H1 (cell line): ENCODE measurements around the gene ARMH1. TPM values are rescaled to one million over a fixed set of nuclear protein-coding genes. Genes with fewer than 3 reads are reported as not detected.

Source experiments
- CTCF ChIA-PET: fragments of 300-600 bp; sonication (Branson Sonifier 250); formaldehyde crosslinking; loops from one replicate; lab custom pipeline; 2021; ENCODE audit not compliant: partially characterized antibody; lab: Charles Lee
- POLR2A ChIA-PET: fragments of 300-600 bp; sonication (Branson Sonifier 250); formaldehyde crosslinking; loops from one replicate; lab custom pipeline; 2021; ENCODE audit warnings: inconsistent platforms; ENCODE audit not compliant: partially characterized antibody; lab: Charles Lee
- DNase-seq, 2 experiments: peaks; one replicate each; pipeline versions ENCODE4 v3.0.0 to v3.0.0-alpha.2; 2010 to 2022; ENCODE audit warnings: low spot score in 2 of 2, low read depth in 1 of 2, mixed read lengths in 1 of 2
- FAIRE-seq: peaks from 2 replicates; lab custom pipeline; 2011; peaks lifted over from hg19 to GRCh38; lab: Jason Lieb, UNC
- H2AFZ ChIP-seq: 2 replicates; pipeline ENCODE4 v1.8.1; 2012; ENCODE audit warnings: low read length, inconsistent platforms
- H2AK5ac ChIP-seq: 2 replicates; pipeline ENCODE4 v1.6.1; 2013; ENCODE audit warnings: low read depth, low read length
- H2BK120ac ChIP-seq: replicated peaks from 2 replicates; pipeline ENCODE3; 2013; ENCODE audit warnings: low read depth, low read length, inconsistent platforms
- H2BK12ac ChIP-seq: 2 replicates; pipeline ENCODE4 v1.6.1; 2013; ENCODE audit warnings: low read depth, low read length
- H2BK15ac ChIP-seq: 2 replicates; pipeline ENCODE4 v1.6.1; 2013; ENCODE audit warnings: low read length
- H2BK20ac ChIP-seq: 2 replicates; pipeline ENCODE4 v1.6.1; 2013; ENCODE audit warnings: low read length
- H2BK5ac ChIP-seq: 2 replicates; pipeline ENCODE4 v1.6.1; 2013; ENCODE audit warnings: low read depth, low read length
- H3K14ac ChIP-seq: 2 replicates; pipeline ENCODE4 v1.6.1; 2013; ENCODE audit warnings: inconsistent platforms; ENCODE audit not compliant: insufficient read length
- H3K18ac ChIP-seq: 2 replicates; pipeline ENCODE4 v1.6.1; 2013; ENCODE audit warnings: low read length; ENCODE audit errors: extremely low read depth
- H3K23ac ChIP-seq: 2 replicates; pipeline ENCODE4 v1.6.1; 2013; ENCODE audit warnings: inconsistent platforms; ENCODE audit not compliant: insufficient read length
- H3K23me2 ChIP-seq: 2 replicates; pipeline ENCODE4 v1.6.1; 2013; ENCODE audit warnings: low read depth, low read length
- H3K27ac ChIP-seq: 2 replicates; pipeline ENCODE4 v1.6.1; 2011; ENCODE audit warnings: low read depth, low read length, inconsistent platforms
- H3K27me3 ChIP-seq, 4 experiments: replicated peaks in 1 of 4; 1 replicate in 1 of 4; 2 replicates in 3 of 4; pipeline versions ENCODE4 v1.6.1 to v1.8.1; 2011 to 2013; ENCODE audit warnings: low read length in 3 of 4, mild to moderate bottlenecking in 3 of 4, inconsistent platforms in 2 of 4, mixed read lengths in 2 of 4, moderate library complexity in 1 of 4; ENCODE audit not compliant: control insufficient read depth in 3 of 4, insufficient read depth in 3 of 4; ENCODE audit errors: extremely low read depth in 1 of 4
- H3K36me3 ChIP-seq, 4 experiments: 2 replicates each; pipeline versions ENCODE4 v1.6.1 to v1.8.1; 2011 to 2013; ENCODE audit warnings: mild to moderate bottlenecking in 4 of 4, low read length in 3 of 4, moderate library complexity in 2 of 4, control low read depth in 1 of 4, inconsistent platforms in 1 of 4; ENCODE audit not compliant: insufficient read depth in 4 of 4, control insufficient read depth in 2 of 4
- H3K4ac ChIP-seq: replicated peaks from 2 replicates; pipeline ENCODE3; 2013; ENCODE audit warnings: low read length, low read depth, mixed read lengths, inconsistent platforms; ENCODE audit not compliant: insufficient read length
- H3K4me1 ChIP-seq, 4 experiments: replicated peaks in 1 of 4; 1 replicate in 1 of 4; 2 replicates in 3 of 4; pipeline versions ENCODE4 v1.6.1 to v1.8.1; 2011 to 2013; ENCODE audit warnings: low read length in 3 of 4, inconsistent platforms in 2 of 4, mixed read lengths in 1 of 4; ENCODE audit not compliant: insufficient read depth in 4 of 4, control insufficient read depth in 3 of 4
- H3K4me2 ChIP-seq, 2 experiments: 2 replicates each; pipeline versions ENCODE4 v1.6.1 to v1.8.1; 2011 to 2013; ENCODE audit warnings: low read depth in 2 of 2, low read length in 2 of 2, control low read depth in 1 of 2, inconsistent platforms in 1 of 2, mild to moderate bottlenecking in 1 of 2; ENCODE audit not compliant: insufficient read depth in 1 of 2
- H3K4me3 ChIP-seq, 4 experiments: fragments of 200-600, 300-600 bp in 1 of 4; sonication (generic), shearing (Covaris generic), sonication (Bioruptor Twin) in 1 of 4; 2 replicates each; pipeline versions ENCODE4 v1.5.1 to v1.8.1; 2011 to 2016; ENCODE audit warnings: low read length in 4 of 4, low read depth in 3 of 4, control low read depth in 2 of 4, inconsistent platforms in 2 of 4, mild to moderate bottlenecking in 2 of 4, mixed read lengths in 1 of 4, moderate library complexity in 1 of 4; ENCODE audit not compliant: insufficient read depth in 2 of 4; ENCODE audit errors: extremely low read depth in 1 of 4
- H3K56ac ChIP-seq: replicated peaks from 2 replicates; pipeline ENCODE3; 2013; ENCODE audit warnings: low read depth, mild to moderate bottlenecking, mixed read lengths, low read length, inconsistent platforms; ENCODE audit not compliant: insufficient read length
- H3K79me1 ChIP-seq: 2 replicates; pipeline ENCODE4 v1.6.1; 2013; ENCODE audit warnings: low read depth, low read length, control low read depth
- H3K79me2 ChIP-seq, 2 experiments: 2 replicates each; pipeline versions ENCODE4 v1.6.1 to v1.8.1; 2012 to 2013; ENCODE audit warnings: low read length in 2 of 2, mild to moderate bottlenecking in 2 of 2, inconsistent platforms in 1 of 2; ENCODE audit not compliant: insufficient read depth in 2 of 2, control insufficient read depth in 1 of 2
- H3K9ac ChIP-seq, 4 experiments: replicated peaks in 1 of 4; 1 replicate in 1 of 4; 2 replicates in 3 of 4; pipeline versions ENCODE4 v1.6.1 to v1.8.1; 2011 to 2013; ENCODE audit warnings: low read depth in 3 of 4, low read length in 3 of 4, control low read depth in 2 of 4, mild to moderate bottlenecking in 2 of 4, moderate library complexity in 2 of 4, inconsistent platforms in 1 of 4; ENCODE audit errors: extremely low read depth in 1 of 4
- H3K9me3 ChIP-seq, 2 experiments: 2 replicates each; pipeline versions ENCODE4 v1.6.1 to v1.8.1; 2012 to 2013; ENCODE audit warnings: mild to moderate bottlenecking in 2 of 2, moderate library complexity in 2 of 2, control low read depth in 1 of 2, inconsistent platforms in 1 of 2, low read depth in 1 of 2, low read length in 1 of 2, mixed read lengths in 1 of 2; ENCODE audit not compliant: insufficient read depth in 2 of 2
- H4K20me1 ChIP-seq, 2 experiments: replicated peaks in 1 of 2; 2 replicates each; pipeline versions ENCODE3 to v1.8.1; 2011 to 2013; ENCODE audit warnings: inconsistent platforms in 2 of 2, low read length in 2 of 2, mild to moderate bottlenecking in 1 of 2; ENCODE audit not compliant: insufficient read depth in 2 of 2, control insufficient read depth in 1 of 2
- H4K5ac ChIP-seq: 2 replicates; pipeline ENCODE4 v1.6.1; 2013; ENCODE audit warnings: low read length, low read depth, mixed read lengths, inconsistent platforms; ENCODE audit not compliant: insufficient read length
- H4K8ac ChIP-seq: 2 replicates; pipeline ENCODE4 v1.8.0; 2013; ENCODE audit warnings: mild to moderate bottlenecking, moderate library complexity, low read length, inconsistent platforms; ENCODE audit not compliant: insufficient read depth; ENCODE audit errors: extremely low read depth
- H4K91ac ChIP-seq: replicated peaks from 2 replicates; pipeline ENCODE3; 2013; ENCODE audit warnings: low read length, mixed read lengths, inconsistent platforms; ENCODE audit not compliant: insufficient read length
- ASH2L ChIP-seq: fragments of 200-600, 300-600 bp; sonication (generic); IDR thresholded peaks from one replicate; pipeline ENCODE4 v1.7.1; 2017; ENCODE audit warnings: low read length
- ATF2 ChIP-seq: IDR thresholded peaks from 2 replicates; pipeline ENCODE4 v1.6.1; 2012; ENCODE audit warnings: low read length, inconsistent platforms
- BACH1 ChIP-seq: IDR thresholded peaks from 2 replicates; pipeline ENCODE4 v1.6.1; 2012; ENCODE audit warnings: low read length, improper control_type of control experiment
- BCL11A ChIP-seq, 2 experiments: IDR thresholded peaks; one replicate each; pipeline ENCODE4 v1.6.1; 2011; ENCODE audit warnings: low read depth in 2 of 2, low read length in 2 of 2, mild to moderate bottlenecking in 2 of 2
- KDM1A ChIP-seq: fragments of 200-600, 300-600 bp; sonication (generic); IDR thresholded peaks from 2 replicates; pipeline ENCODE4 v1.7.1; 2016; ENCODE audit warnings: mild to moderate bottlenecking, low read length, borderline replicate concordance
- KDM4A ChIP-seq: IDR thresholded peaks from one replicate; pipeline ENCODE4 v1.7.1; 2012; ENCODE audit warnings: low read depth, mild to moderate bottlenecking, moderate library complexity, low read length, inconsistent platforms; ENCODE audit not compliant: severe bottlenecking
- MAX ChIP-seq: IDR thresholded peaks from 2 replicates; pipeline ENCODE4 v1.6.1; 2012; ENCODE audit warnings: inconsistent platforms
- PHF8 ChIP-seq: fragments of 200-600 bp; sonication (generic); conservative IDR thresholded peaks from 2 replicates; pipeline ENCODE4 v1.7.1; 2012; ENCODE audit warnings: low read depth, mild to moderate bottlenecking, inconsistent platforms, low read length, moderate library complexity
- SP1 ChIP-seq: IDR thresholded peaks from 2 replicates; pipeline ENCODE4 v1.6.1; 2011; ENCODE audit warnings: low read depth, low read length
- YY1 ChIP-seq: IDR thresholded peaks from 2 replicates; pipeline ENCODE4 v1.6.1; 2011; ENCODE audit warnings: low read depth, mild to moderate bottlenecking, low read length
- WGBS, 2 experiments: shearing (Covaris generic) in 1 of 2; methylation state at CpG; one replicate each; pipeline versions ENCODE4 v1.1.6 to v1.1.7; 2013 to 2015; ENCODE audit warnings: low lambda C conversion rate in 2 of 2, mixed read lengths in 2 of 2, inconsistent platforms in 1 of 2, low coverage in 1 of 2, missing lambda C conversion rate in 1 of 2; ENCODE audit not compliant: insufficient replicate concordance in 2 of 2, insufficient coverage in 1 of 2, insufficient read length in 1 of 2; ENCODE audit errors: extremely low coverage in 1 of 2, missing lambda C conversion rate in 1 of 2; 5-methylcytosine and 5-hydroxymethylcytosine counted together
- polyA plus RNA-seq, 7 experiments: library from polyadenylated mRNA; depleted of rRNA in 3 of 7; stranded (reverse) in 5 of 7; unstranded in 2 of 7; fragments of >200 nt in 5 of 7; fragments of 200-250 nt in 2 of 7; gene quantifications; 1 replicate in 5 of 7; 2 replicates in 1 of 7; 4 replicates in 1 of 7; pipeline versions ENCODE4 v1.2.1 to v1.2.3, GENCODE V29; 2011 to 2013; ENCODE audit warnings: missing spikeins in 2 of 7, mixed read lengths in 2 of 7
- total RNA-seq: library from RNA; stranded (reverse); fragmentation: NEBNext Ultra II Directional; extraction: Animal tissue kit (Norgen Biotek cat#: 25700); gene quantifications from 2 replicates; pipeline ENCODE4 v1.2.1, GENCODE V29; 2021

Gene ARMH1
- total and polyA plus RNA-seq, 2 of the 8 experiments (the other 6 are each of a cell fraction or from before 2014, with no cell fraction given), result 0.82 to 0.85 TPM

- no peak overlapping the region for H2BK120ac ChIP-seq
- H4K20me1 ChIP-seq, result no peaks in the 10 kb centered on the region
- no peaks in the 10 kb centered on the region for H3K27me3 ChIP-seq
- H3K4me3 ChIP-seq, result no peak overlapping the region
- peak overlapping the region; percentile 9 for H4K8ac ChIP-seq
- no peak overlapping the region for H3K56ac ChIP-seq
- no peak overlapping the region for H3K4me2 ChIP-seq
- no peak overlapping the region; the same call in 1 of the 2 replicates for H2AFZ ChIP-seq
- FAIRE-seq (no peak), DNase-seq (no peak)
- no peaks in the 10 kb centered on the region for H3K23me2 ChIP-seq
- no peak overlapping the region for H2AK5ac ChIP-seq
- H2BK15ac ChIP-seq, result 0 out of 2 replicates have a peak overlapping the region, but pooled peaks have one; percentile 31
- no peak overlapping the region for H3K18ac ChIP-seq
- no peak overlapping the region for H4K5ac ChIP-seq
- no peaks in the 10 kb centered on the region for H3K36me3 ChIP-seq
- no peaks in the 10 kb centered on the region for H3K9me3 ChIP-seq
- peaks cover 0 to 1% (median 0%) of the 10 kb centered on the region in 4 experiments; a peak in 3 of 7 replicates for H3K4me1 ChIP-seq
- H3K79me2 ChIP-seq, result no peaks in the 10 kb centered on the region
- ChIA-PET POLR2A (interaction anchor here (0.7 to 22.5 kb wide), 5 partner anchors 9 to 173 kb away, joined by 3 to 428 read pairs (median 122); partner anchors contain the start of genes BEST4, RNU5D-1 and RPS8), CTCF (interaction anchor here (0.8 to 1.4 kb wide), 3 partner anchors 9 to 85 kb away, joined by 3 to 4 read pairs (median 3); partner anchors contain the start of gene BTBD19)
- H4K91ac ChIP-seq, result no peak overlapping the region
- no peak overlapping the region for H3K9ac ChIP-seq
- 94% methylated on average over 26 of the region's 28 CpGs; no CpG with 5 or more reads in 1 of the 2 experiments for WGBS, 2 experiments
- H3K27ac ChIP-seq, result no peak overlapping the region
- no peak overlapping the region for H3K14ac ChIP-seq
- no peaks in the 10 kb centered on the region for H3K79me1 ChIP-seq
- H3K23ac ChIP-seq, result no peak overlapping the region
- H2BK5ac ChIP-seq, result no peak overlapping the region
- no peak overlapping the region for H2BK12ac ChIP-seq
- H3K4ac ChIP-seq, result no peak overlapping the region
- no peak overlapping the region for H2BK20ac ChIP-seq
- no peak for TF ChIP-seq YY1
- TF ChIP-seq BCL11A (IDR thresholded peaks at IDR 0.05; ENCODE audit: low read depth in 2 of 2, low read length in 2 of 2), result no peak
- no peak for TF ChIP-seq KDM4A
- no peak for TF ChIP-seq BACH1
- TF ChIP-seq ASH2L, result no peak
- TF ChIP-seq ATF2, result no peak
- TF ChIP-seq SP1, result no peak
- no peak for TF ChIP-seq PHF8
- TF ChIP-seq KDM1A, result no peak
- no peak for TF ChIP-seq MAX
Observed at GRCh38 chr1:44723496-44724295, 49.2 kb downstream of the ARMH1 start.
